Suprapubic skin (tissue), 4 donors: ENCODE measurements around the gene ZNF182. TPM values are rescaled to one million over a fixed set of nuclear protein-coding genes. Genes with fewer than 3 reads are reported as not detected.

ENCODE experiments used
- DNase-seq, 2 donors: peaks; one replicate each; pipeline ENCODE4 v3.0.0-alpha.2; 2019; ENCODE audit warnings: low spot score in 2 of 2
- H3K27ac ChIP-seq: fragments of 200-600 bp; sonication (generic); one replicate; pipeline ENCODE4 v1.5.1; 2019
- H3K27me3 ChIP-seq: fragments of 200-600 bp; sonication (generic); one replicate; pipeline ENCODE4 v1.5.1; 2019
- H3K36me3 ChIP-seq: fragments of 200-600 bp; sonication (generic); one replicate; pipeline ENCODE4 v1.5.1; 2019
- H3K4me1 ChIP-seq: fragments of 200-600 bp; sonication (generic); one replicate; pipeline ENCODE4 v1.5.1; 2019
- H3K4me3 ChIP-seq: fragments of 200-600 bp; sonication (generic); one replicate; pipeline ENCODE4 v1.5.1; 2019; ENCODE audit warnings: mild to moderate bottlenecking
- H3K9me3 ChIP-seq: fragments of 200-600 bp; sonication (generic); one replicate; pipeline ENCODE4 v1.5.1; 2019
- CTCF ChIP-seq, 2 donors: fragments of 200-600 bp in 1 of 2; fragments of 450-650 bp in 1 of 2; sonication (generic) in 1 of 2; IDR thresholded peaks; one replicate each; pipeline ENCODE4 v1.5.1; 2016 to 2019; ENCODE audit warnings: antibody characterized with exemption in 2 of 2, mild to moderate bottlenecking in 1 of 2, moderate library complexity in 1 of 2
- EP300 ChIP-seq: sonication (generic); formaldehyde crosslinking; IDR thresholded peaks from one replicate; pipeline ENCODE4 v1.6.1; 2017; ENCODE audit warnings: antibody characterized with exemption
- POLR2A ChIP-seq, 2 donors: fragments of 450-650 bp; IDR thresholded peaks; one replicate each; pipeline ENCODE4 v1.6.1; 2017; ENCODE audit warnings: antibody characterized with exemption in 2 of 2, mild to moderate bottlenecking in 2 of 2, moderate library complexity in 2 of 2
- POLR2AphosphoS5 ChIP-seq, 3 donors: sonication (generic); formaldehyde crosslinking; IDR thresholded peaks; one replicate each; pipeline ENCODE4 v1.6.1; 2017; ENCODE audit warnings: antibody characterized with exemption in 3 of 3
- WGBS: methylation state at CpG from one replicate; pipeline ENCODE4 v1.1.5; 2018; 5-methylcytosine and 5-hydroxymethylcytosine counted together
- total RNA-seq, 4 donors: library from RNA; depleted of rRNA; stranded (reverse); fragments of >200 nt; gene quantifications; one replicate each; pipeline ENCODE4 v1.1.0, GENCODE V29; 2016

Gene ZNF182
- total RNA-seq, 4 donors from 2014 or later = 2.1 to 6.7 (median 3.3) TPM

GRCh38 chrX:48002929-48003328 lies 860 bp downstream of the ZNF182 start:
- WGBS = 52% methylated on average over 7 of the region's 7 CpGs
- no peaks in the 10 kb centered on the region for H3K9me3 ChIP-seq
- DNase-seq = no peak
- TF ChIP-seq EP300 = no peak
- TF ChIP-seq POLR2A (IDR thresholded peaks at IDR 0.05) = no peak
- no peak for TF ChIP-seq POLR2AphosphoS5 (IDR thresholded peaks at IDR 0.05)
- no peak for TF ChIP-seq CTCF (IDR thresholded peaks at IDR 0.05)
- H3K4me1 ChIP-seq = peaks cover 10% of the 10 kb centered on the region
- no peak overlapping the region for H3K27ac ChIP-seq
- peak overlapping the region; percentile 57 for H3K4me3 ChIP-seq
- no peaks in the 10 kb centered on the region for H3K36me3 ChIP-seq
- no peaks in the 10 kb centered on the region for H3K27me3 ChIP-seq

- H3K27ac ChIP-seq = no peak overlapping the region
- peaks cover 10% of the 10 kb centered on the region for H3K4me1 ChIP-seq
- no peak for TF ChIP-seq POLR2AphosphoS5 (IDR thresholded peaks at IDR 0.05)
- TF ChIP-seq CTCF (IDR thresholded peaks at IDR 0.05) = no peak
- TF ChIP-seq EP300 = no peak
- TF ChIP-seq POLR2A (IDR thresholded peaks at IDR 0.05) = no peak
- no peak for DNase-seq
- H3K4me3 ChIP-seq = no peak overlapping the region
- H3K27me3 ChIP-seq = no peaks in the 10 kb centered on the region
- H3K36me3 ChIP-seq = no peaks in the 10 kb centered on the region
- no peaks in the 10 kb centered on the region for H3K9me3 ChIP-seq
- 67% methylated on average over 3 of the region's 3 CpGs for WGBS
Observed at GRCh38 chrX:48002319-48002718, 1.5 kb downstream of the ZNF182 start.

- H3K4me3 ChIP-seq = no peak overlapping the region
- H3K27ac ChIP-seq = no peak overlapping the region
- no peak for DNase-seq
- H3K27me3 ChIP-seq = no peaks in the 10 kb centered on the region
- H3K9me3 ChIP-seq = no peaks in the 10 kb centered on the region
- peaks cover 10% of the 10 kb centered on the region for H3K4me1 ChIP-seq
- TF ChIP-seq POLR2A (IDR thresholded peaks at IDR 0.05) = no peak
- TF ChIP-seq EP300 = no peak
- TF ChIP-seq POLR2AphosphoS5 (IDR thresholded peaks at IDR 0.05) = no peak
- TF ChIP-seq CTCF (IDR thresholded peaks at IDR 0.05) = no peak
- WGBS = 75% methylated on average over 3 of the region's 3 CpGs
- peaks cover 5% of the 10 kb centered on the region for H3K36me3 ChIP-seq
Observed at GRCh38 chrX:48001260-48001659, 2.5 kb downstream of the ZNF182 start.

GRCh38 chrX:47992669-47993068 lies 11.1 kb downstream of the ZNF182 start:
- Histone ChIP-seq H3K36me3 (peaks cover 10% of the 10 kb centered on the region), H3K9me3 (no peaks in the 10 kb centered on the region), H3K27me3 (no peaks in the 10 kb centered on the region), H3K4me1 (no peaks in the 10 kb centered on the region), H3K27ac (no peak overlapping the region), H3K4me3 (no peak overlapping the region)
- 78% methylated on average over 2 of the region's 2 CpGs for WGBS
- no peak for DNase-seq
- TF ChIP-seq POLR2A (IDR thresholded peaks at IDR 0.05) (no peak), EP300 (no peak), POLR2AphosphoS5 (IDR thresholded peaks at IDR 0.05) (no peak), CTCF (IDR thresholded peaks at IDR 0.05) (no peak)

- DNase-seq = no peak
- WGBS = 88% methylated on average over 1 of the region's 1 CpG
- H3K36me3 ChIP-seq = peaks cover 14% of the 10 kb centered on the region
- H3K27me3 ChIP-seq = no peaks in the 10 kb centered on the region
- H3K27ac ChIP-seq = no peak overlapping the region
- no peak overlapping the region for H3K4me3 ChIP-seq
- H3K9me3 ChIP-seq = no peaks in the 10 kb centered on the region
- TF ChIP-seq EP300 (no peak), CTCF (IDR thresholded peaks at IDR 0.05) (no peak), POLR2AphosphoS5 (IDR thresholded peaks at IDR 0.05) (no peak), POLR2A (IDR thresholded peaks at IDR 0.05) (no peak)
- no peaks in the 10 kb centered on the region for H3K4me1 ChIP-seq
Observed at GRCh38 chrX:47992095-47992380, 11.8 kb downstream of the ZNF182 start.
